Measurements from ENCODE around the gene BAMBI.

The BAMBI gene

DNA sequence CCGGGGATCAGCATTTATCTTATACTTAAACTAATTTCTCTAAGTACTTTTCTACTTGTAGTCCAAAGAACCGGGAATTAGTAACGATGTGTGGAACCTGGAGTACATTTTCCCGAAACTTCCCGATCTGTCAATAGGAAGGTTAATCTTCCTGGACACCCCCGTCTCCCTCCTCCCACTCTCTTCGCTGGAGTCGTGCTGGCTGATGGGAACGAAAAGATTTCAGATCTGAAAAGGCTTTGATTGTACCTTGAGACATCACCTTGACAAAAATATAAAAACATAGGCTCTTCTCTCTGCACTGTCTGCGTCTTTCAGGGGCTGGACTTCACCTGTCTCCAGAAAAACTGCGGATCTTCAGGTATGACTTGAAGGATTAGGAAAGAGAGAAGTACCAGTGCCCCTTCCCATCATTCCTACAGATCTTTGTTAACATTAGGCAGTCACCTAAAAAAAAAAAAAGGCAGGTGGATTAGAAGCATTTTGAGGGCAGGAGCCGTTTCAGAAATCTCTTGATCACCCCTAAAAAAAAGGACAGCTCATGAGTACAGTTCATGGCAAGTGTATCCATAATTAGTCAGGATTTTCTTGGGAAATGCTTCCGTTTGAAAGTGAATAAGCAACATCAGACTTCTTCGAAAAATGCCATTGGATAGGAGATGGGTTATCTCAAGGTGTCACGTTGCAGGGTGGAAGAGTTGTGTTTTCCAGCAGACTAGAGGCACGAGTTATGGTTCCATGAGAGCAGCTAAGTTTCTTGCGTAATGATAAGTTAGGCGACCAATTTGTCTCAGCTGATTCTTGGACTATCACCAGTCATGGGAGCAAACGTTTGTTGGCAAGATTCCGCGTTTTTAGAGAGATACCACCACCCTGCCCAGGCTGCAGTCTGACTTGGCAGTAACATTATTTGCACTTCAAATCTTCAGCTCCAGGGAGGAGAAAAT, 7.8 kb upstream of the BAMBI start:
- in situ Hi-C loops (cut with MboI; ENCODE audit: low sequenced_read_pairs) = loop anchor here (5.0 to 25.0 kb wide), 2 partner anchors 323 to 643 kb away; no protein-coding TSS in a partner anchor

- in situ Hi-C loops (cut with MboI; ENCODE audit: low sequenced_read_pairs) = loop anchor here (25.0 kb wide), 1 partner anchor 638 kb away; no protein-coding TSS in a partner anchor
Measured at GRCh38 chr10:28674782-28675181, 2.5 kb upstream of the BAMBI start.

GRCh38 chr10:28676326-28676967, 874 bp upstream of the BAMBI start:
- in situ Hi-C loops (cut with MboI; ENCODE audit: low sequenced_read_pairs) = no loop called here

DNA sequence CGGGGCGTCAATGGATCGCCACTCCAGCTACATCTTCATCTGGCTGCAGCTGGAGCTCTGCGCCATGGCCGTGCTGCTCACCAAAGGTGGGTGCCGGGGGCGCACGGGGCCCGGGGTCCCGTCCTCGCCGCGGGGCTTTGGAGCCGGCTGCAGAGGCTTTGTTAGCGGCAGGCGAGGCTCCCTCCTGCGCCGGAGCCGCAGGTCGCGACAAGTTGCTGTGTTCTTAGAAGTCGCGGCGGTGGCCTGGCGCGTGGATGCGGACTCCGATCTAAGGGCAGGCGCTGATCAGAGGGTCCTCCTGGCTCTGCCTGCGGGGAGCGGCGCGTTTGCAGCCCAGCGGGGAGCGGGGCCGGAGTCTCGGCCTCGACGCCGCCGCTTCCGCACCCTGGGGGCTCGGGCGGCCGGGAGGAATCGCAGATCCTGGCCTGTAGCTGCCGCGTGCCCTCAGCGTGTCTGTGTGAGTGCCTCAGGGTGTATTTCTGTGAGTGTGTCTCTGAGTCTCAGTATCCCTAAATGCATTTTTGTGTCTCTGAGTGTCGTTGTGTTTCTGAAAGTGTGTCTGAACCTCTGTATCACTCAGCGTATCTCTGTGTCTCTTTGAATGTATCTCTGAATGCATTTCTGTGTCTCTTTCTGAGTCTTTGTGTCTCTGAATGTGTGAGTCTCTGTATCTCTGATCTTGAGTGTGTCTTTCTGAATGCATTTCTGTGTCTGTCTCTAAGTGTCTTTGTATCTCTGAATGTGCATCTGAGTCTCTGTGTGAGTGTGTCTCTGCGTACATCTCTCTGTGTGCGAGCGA, 766 bp downstream of the BAMBI start:
- in situ Hi-C loops (cut with MboI; ENCODE audit: low sequenced_read_pairs) = no loop called here

DNA sequence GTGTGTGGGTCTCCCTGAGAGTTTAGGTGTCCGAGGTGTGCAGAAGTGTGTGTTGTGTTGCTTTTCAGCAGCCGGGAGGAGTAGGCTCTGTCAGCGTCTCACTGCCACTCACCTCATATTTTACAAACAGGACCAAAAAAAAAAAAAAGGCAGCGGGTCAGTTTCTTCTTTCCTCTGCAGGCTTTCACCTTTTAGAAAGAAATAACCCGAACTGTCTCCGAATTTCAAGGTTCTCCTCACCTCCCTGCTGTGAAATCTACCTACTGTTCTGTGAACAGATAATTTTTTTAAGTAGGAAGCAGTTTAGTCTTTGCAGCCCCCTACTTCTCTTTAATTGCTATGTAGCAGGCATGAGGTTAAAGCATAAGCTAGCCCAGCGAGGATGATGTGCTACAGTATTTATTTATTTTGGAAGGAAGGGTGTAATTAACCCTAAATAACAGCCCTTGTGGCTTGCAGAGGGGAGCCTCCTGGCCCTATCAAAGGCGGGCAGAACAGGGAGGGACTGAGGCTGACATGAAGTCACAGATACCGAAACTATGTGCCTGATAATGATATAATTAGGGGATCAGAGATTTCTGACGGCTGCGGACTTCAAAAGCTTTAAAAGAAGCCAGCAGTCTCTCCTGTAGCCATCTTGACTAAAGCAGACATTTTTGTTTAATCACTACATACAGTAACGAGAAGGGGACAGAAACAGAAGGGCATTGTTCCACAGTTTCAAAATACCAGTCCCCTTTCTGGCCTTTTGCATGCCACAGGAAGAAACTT, 1.6 kb downstream of the BAMBI start:
- in situ Hi-C loops (cut with MboI; ENCODE audit: low sequenced_read_pairs) = no loop called here

GRCh38 chr10:28679581-28680357, 2.4 kb downstream of the BAMBI start:
- in situ Hi-C loops (cut with MboI; ENCODE audit: low sequenced_read_pairs) = no loop called here

GRCh38 chr10:28680358-28680752, 3.0 kb downstream of the BAMBI start:
- in situ Hi-C loops (cut with MboI; ENCODE audit: low sequenced_read_pairs) = no loop called here

- in situ Hi-C loops (cut with MboI; ENCODE audit: low sequenced_read_pairs) = no loop called here
Measured at GRCh38 chr10:28681291-28681763, 4.0 kb downstream of the BAMBI start.

GRCh38 chr10:28681928-28682750, 4.8 kb downstream of the BAMBI start:
- in situ Hi-C loops (cut with MboI; ENCODE audit: low sequenced_read_pairs) = no loop called here

DNA sequence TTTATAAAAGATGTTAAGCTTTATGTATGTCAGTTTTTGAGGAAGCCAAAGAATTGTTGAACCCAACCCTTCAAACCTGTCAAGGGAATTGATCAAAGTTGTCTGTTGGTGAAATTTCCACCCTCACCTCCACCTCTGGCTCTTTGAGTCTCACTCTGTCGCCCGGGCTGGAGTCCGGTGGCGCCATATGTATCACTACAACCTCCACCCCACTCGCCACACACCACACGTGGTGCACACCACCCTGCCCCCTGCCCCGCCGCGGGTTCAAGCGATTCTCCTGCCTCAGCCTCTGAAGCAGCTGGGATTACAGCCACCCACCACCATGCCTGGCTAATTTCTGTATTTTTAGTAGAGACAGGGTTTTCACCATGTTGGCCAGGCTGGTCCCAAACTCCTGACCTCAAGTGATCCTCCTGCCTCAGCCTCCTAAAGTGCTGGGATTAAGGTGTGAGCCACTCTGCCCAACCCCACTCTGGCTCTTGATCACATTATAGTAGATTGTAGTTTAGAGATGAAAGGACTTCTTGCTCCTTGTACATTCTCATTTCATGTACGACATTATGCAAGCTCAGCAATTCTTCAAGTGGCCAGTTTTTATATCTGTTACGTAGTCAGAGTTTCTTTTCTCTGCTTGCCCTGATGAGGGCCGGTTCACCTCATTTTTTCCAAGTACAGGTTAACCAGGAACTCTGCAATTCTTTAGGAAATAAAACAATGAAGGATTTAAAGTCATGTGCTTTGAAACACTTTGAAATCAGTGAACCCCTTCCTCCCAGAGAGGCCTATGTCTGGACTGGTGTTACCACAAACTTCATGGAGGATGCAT, 7.0 kb downstream of the BAMBI start:
- in situ Hi-C loops (cut with MboI; ENCODE audit: low sequenced_read_pairs) = no loop called here

- in situ Hi-C loops (cut with MboI; ENCODE audit: low sequenced_read_pairs) = no loop called here
Measured at GRCh38 chr10:28684986-28685580, 7.8 kb downstream of the BAMBI start.

DNA sequence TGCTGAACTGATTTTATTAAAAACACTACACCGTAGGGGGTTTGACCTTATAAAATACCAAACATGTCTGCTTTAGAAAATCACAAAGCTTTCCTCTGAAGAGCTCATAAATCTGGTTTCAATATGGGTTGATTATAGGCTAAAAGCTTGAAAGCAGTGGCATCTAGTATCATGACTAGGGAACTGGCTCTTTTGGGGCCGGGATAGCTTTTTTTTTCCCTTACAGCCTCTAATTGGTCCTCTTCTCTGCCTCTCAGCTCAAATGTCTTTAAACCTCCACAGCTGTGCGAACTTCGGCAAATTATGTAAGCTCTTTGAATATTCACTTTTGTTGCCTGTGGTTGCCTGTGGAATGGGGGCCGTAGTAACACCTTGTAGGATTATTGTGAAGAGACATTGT, 8.4 kb downstream of the BAMBI start:
- in situ Hi-C loops (cut with MboI; ENCODE audit: low sequenced_read_pairs) = no loop called here

DNA sequence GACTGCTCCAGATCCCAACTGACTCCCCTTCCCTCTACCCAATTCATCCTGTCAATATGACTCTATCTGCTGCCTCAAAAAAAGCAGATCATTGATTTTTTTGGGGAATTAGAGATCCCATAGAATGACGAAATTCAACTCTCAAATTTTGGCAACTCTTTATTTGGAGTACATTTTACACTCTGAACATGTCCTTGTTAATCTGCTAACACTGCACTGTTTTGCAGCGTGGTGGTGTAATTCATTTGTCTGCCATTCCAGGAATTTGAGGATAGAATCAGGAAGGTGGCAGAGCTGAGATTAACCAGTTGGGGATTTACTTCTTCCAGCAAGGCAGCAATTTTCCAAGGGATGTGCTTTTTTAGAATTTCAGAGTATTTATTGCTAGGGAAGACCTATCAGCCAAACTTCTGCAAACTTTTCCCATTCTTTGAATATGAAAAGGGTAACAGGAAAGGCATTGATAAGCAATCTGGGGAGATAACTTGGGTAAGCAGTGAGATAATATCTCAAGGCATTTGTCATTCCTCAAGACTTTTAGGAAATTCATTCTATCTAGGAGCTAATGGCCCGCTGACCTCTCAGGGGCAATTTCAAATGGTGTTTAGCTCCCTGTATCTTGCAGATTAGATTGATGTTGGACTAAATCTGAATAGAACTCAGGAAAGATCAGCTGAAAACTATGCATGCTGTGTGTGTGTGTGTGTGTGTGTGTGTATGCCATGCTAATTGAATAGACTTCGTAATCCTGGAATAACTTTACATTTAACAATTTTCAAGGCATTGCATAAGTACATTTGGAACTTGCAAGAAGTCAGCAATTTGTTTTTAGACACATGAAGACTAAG, 9.7 kb downstream of the BAMBI start:
- in situ Hi-C loops (cut with MboI; ENCODE audit: low sequenced_read_pairs) = no loop called here

- in situ Hi-C loops (cut with MboI; ENCODE audit: low sequenced_read_pairs) = no loop called here
Measured at GRCh38 chr10:28687683-28688001, 10.3 kb downstream of the BAMBI start.

DNA sequence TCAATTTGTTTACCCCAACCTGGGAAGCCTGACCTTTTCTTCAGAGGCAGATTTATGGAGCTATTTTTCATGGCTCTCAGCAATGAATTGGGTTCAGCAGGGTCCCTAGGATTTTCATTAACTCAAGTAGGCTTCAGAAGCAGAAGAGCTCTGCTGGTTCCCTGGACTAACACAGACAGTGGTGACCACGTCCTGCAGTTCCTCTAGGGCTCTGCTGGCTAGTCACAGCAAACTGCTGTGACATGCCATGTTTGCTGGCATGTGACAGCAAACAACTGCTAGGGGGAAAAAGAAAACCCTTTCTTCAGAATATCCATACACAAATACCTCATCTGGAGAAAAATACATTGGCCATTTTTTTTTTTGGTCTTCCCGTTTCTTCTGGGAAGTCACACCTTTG, 13.2 kb downstream of the BAMBI start:
- in situ Hi-C loops (cut with MboI; ENCODE audit: low sequenced_read_pairs) = no loop called here

GRCh38 chr10:28691187-28691694, 13.9 kb downstream of the BAMBI start:
- in situ Hi-C loops (cut with MboI; ENCODE audit: low sequenced_read_pairs) = no loop called here

GRCh38 chr10:28692050-28692449, 14.7 kb downstream of the BAMBI start:
- in situ Hi-C loops (cut with MboI; ENCODE audit: low sequenced_read_pairs) = no loop called here

All from HL-60/S4 treated with retinoic acid at 250 ng/mL for 4 days and 3 days (cell line).